Measurements from ENCODE around the gene BRINP2. TPM values are rescaled to one million over a fixed set of nuclear protein-coding genes. Genes with fewer than 3 reads are reported as not detected.

BRINP2 gene
- total and polyA plus RNA-seq, 2 of the 13 experiments (the other 11 are each of a cell fraction or from before 2014, with no cell fraction given) = 0.08 to 0.20 TPM

- TF ChIP-seq ZNF639 (CRISPR knock-in tag; conservative IDR thresholded peaks at IDR 0.05) = no peak
- no peak for TF ChIP-seq ZNF589 (CRISPR knock-in tag; conservative IDR thresholded peaks at IDR 0.05)
- TF ChIP-seq STAG1 (CRISPR knock-in tag; IDR thresholded peaks at IDR 0.05) = peak; percentile 61
- TF ChIP-seq PCBP1 (IDR thresholded peaks at IDR 0.05; ENCODE audit: borderline replicate concordance, low read depth, low read length) = 0 out of 2 replicates have a peak, but pooled peaks have one; percentile 48
- no peak for TF ChIP-seq TOE1 (CRISPR knock-in tag; IDR thresholded peaks at IDR 0.05)
- no peak for TF ChIP-seq RERE (CRISPR knock-in tag; IDR thresholded peaks at IDR 0.05; ENCODE audit: low read depth)
- peak; percentile 84 for TF ChIP-seq CTCF (CRISPR knock-in tag; IDR thresholded peaks at IDR 0.05)
These were observed 11.0 kb downstream of the BRINP2 start (continued) for GRCh38 chr1:177181631-177182291.
